ENCODE results near the gene MEX3A.
A peak's percentile ranks its signal among the peaks of the same experiment; 100 is the strongest.
"Not testable (repeated sequence)": the region's sequence is repeated elsewhere in the genome, so short reads cannot be mapped to it uniquely, and the experiment has no call there.

The MEX3A gene

GRCh38 chr1:156053768-156054499, 28.3 kb downstream of the MEX3A start, which contains the start of gene UBQLN4:
Gene UBQLN4, minus strand, starts transcription at chr1:156053798. Its CDS starts 97 bp downstream, at chr1:156053701.
- DNase-seq, result peak; percentile 84 to 93 (median 87)

DNA sequence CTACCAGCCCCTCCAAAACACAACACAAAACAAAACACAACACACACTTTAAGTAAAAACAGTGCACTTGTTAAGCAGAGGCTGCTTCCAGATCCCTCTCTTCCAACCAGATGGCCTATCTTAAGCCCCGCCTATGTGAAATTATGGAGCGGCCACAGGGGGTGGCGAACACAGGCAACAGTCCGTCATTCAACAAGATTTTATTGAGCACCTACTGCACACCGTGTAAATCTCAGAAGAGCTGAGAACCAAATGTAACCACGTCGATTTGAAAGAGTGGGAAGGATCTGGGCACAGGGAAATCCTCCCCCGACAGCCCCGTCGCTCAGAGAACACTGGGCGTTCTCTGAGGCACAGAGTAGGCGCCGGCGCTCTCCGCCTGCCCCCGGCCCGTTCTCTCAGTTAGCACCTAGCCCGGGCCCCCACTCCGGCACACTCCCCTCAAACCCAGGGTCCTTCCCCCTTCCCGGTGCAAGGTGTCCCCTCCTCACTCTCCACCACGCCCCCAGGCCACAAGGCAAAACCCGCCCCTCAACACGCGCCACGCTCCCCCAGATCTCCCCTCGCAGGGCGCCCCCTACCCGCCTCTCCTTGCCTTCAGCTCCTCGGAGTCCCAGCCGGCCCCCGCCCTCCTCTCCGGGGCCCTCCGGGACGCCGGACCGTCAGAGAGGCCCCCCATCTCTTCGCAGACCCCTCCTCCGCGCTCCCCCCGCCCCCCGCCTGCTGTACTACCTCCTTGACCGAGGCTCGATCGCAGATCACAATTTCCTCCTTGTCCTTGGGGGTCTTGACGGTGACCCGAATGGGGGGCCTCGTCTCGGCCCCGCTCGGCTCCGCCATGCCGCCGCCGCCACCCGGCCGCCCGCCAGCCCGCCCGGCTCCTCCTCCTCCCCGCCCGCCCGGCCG, 29.1 kb downstream of the MEX3A start:
- DNase-seq, result peak; percentile 59 to 70 (median 68)

GRCh38 chr1:156051011-156051725, 31.1 kb downstream of the MEX3A start:
- DNase-seq, result no peak

DNA sequence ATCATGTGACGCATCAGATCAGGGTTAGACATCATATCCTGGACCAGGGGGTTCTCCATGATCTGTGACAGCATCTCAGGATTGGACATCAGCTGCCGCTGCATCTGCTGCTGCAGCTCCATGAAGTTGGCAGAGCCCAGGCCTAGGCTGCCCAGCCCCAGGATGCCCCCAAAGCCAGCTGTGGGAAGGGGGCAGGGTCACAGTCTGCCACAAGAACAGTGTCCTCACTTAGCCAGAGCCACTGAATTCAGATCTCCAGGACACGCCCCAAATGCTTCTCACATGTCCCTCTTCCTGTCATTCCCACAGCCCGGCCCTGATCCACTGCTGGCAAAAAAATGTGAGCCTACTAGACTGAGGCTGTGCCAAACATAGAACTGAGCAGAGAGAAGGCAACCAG, 31.9 kb downstream of the MEX3A start:
- DNase-seq, result no peak

GRCh38 chr1:156048663-156049258, 33.5 kb downstream of the MEX3A start:
- no peak for DNase-seq

DNA sequence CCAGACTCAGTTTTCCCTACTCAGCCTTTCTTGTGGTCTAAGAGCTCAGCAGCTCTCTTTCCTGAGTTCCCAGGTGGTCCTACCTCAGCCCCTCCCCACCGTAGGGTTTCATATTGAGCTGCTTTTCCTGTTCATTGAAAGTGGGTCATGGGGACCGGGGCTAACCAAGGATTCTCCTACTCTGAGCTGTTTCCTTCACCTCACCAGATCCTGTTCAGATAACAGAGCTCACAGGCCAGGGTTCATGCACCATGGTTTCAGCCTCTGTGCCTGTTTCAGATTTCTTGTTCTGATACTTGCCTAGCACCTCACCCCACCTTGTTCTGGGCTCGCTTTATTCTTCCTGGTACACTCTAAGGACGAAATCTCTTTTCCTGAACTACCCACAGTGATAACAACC, 37.2 kb downstream of the MEX3A start:
- DNase-seq, result no peak

DNA sequence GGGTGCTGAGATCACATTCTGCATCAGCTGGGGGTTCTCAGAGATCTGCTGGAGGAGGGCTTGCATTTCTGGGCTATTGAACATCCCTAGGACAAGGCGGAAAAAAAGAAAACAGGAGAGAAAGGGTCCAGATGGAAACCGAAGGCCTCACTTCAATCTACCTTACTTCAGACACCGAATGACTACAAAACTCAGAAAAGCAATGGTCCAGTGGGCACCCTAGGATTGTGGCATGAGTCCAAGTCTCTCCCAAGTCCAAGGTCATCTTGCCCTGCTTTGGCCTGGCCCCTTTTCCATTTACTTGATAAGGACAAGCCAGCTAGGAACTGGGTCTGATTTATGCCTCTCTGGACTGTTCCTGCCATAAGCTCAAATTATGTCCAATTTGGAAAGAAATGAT, 39.4 kb downstream of the MEX3A start:
- DNase-seq, result no peak

DNA sequence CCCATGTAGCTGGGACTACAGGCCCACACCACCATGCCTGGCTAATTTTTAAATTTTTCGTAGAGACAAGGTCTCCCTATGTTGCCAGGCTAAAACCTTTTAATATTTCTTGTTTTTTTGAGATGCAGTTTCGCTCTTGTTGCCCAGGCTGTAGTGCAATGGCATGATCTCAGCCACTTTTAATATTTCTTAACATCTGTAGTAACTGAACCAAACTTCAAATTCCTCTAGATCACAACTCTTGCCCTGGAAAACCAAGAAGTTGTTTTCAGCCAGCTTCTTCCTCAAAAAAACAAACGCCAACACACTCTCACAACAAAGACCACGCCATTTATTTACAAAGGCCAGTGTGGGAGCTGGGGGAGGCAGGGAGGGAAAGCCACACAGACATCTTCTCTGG, 47.3 kb downstream of the MEX3A start:
- not testable (repeated sequence) for DNase-seq

- no peak for DNase-seq
Observed at GRCh38 chr1:156033011-156033410, 49.3 kb downstream of the MEX3A start.

DNA sequence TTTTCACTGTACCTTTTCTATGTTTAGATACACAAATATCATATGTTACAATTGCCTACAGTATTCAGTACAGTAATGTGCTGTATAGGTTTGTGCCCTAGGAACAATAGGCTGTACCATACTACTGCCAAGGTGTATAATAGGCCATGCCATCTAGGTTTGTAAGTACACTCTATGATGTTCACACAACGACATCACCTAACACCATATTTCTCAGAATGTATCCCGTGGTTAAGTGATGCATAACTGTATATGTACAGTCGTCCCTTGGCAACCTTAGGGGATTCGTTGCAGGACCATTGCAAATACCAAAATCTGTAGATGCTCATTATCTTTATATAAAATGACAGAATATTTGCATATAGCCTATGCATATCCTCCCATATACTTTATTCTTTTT, 55.7 kb downstream of the MEX3A start:
- no peak for DNase-seq

DNA sequence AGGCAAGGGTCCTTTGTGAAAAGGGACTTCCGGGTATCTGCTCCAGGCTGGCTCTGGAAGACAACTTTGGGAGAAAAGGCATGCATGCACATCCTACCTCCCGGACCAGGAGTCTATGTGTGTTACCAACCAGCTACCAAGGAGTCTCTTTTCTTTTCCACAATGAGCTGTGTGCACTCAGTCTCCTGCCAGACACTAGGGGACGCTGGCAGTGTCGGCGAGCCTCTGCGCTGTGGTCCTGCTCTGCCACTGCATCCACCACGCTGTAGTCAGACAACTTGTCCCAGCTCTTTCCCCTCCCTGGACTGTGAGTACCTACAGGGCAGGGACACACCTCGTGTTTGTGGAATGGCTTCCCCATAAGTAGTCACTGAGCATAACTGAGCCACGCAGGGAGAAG, 56.4 kb downstream of the MEX3A start:
- DNase-seq, result no peak

DNA sequence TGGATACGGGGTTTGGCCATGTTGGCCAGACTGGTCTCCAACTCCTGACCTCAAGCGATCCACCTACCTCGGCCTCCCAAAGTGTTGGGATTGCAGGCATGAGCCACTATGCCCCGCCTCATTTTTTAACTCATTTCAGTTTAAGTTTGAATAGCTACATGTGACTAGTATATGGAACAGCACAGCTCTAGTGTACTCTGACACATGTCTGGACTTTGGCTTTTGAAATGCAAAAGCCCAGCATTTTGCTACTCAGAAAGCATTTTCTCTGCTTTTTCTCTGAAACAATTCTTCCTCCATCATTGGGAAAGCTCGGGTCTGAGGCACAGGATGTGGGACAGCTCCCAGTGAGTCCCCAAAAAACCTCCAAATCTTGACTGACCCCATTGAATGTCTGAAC, 57.5 kb downstream of the MEX3A start:
- no peak for DNase-seq
